AG09319 (cell line): ENCODE measurements around the gene MUSK.
"Not testable (repeated sequence)": the region's sequence is repeated elsewhere in the genome, so short reads cannot be mapped to it uniquely, and the experiment has no call there.

Source experiments
- DNase-seq: peaks from one replicate; pipeline ENCODE4 v3.0.0-alpha.2; 2010; ENCODE audit warnings: low read depth; ENCODE audit errors: extremely low read depth
- TF ChIP-seq, protein P1 (sequence below): IDR thresholded peaks from 2 replicates; pipeline ENCODE4 v1.5.1; 2011; ENCODE audit warnings: low read depth, mild to moderate bottlenecking, inconsistent platforms, low read length, moderate library complexity

The MUSK gene

DNA sequence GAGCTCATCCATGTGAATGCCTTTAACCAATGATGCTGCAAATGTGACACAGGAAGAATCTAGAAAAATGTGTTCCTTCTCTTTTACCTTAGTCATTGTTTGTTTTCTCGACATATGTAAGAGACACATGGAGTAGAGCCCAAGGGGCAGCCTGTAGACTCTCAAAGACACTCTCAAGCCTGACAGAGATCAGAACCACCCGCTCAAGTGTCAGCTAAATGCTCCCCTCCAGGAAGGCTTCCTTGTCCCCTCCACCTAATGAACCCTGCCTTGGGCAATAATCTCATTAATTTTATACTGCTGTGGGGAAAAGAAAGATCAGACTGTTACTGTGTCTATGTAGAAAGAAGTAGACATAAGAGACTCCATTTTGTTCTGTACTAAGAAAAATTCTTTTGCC, 157.4 kb downstream of the MUSK start:
- DNase-seq = no peak
- TF ChIP-seq, protein P1, sequence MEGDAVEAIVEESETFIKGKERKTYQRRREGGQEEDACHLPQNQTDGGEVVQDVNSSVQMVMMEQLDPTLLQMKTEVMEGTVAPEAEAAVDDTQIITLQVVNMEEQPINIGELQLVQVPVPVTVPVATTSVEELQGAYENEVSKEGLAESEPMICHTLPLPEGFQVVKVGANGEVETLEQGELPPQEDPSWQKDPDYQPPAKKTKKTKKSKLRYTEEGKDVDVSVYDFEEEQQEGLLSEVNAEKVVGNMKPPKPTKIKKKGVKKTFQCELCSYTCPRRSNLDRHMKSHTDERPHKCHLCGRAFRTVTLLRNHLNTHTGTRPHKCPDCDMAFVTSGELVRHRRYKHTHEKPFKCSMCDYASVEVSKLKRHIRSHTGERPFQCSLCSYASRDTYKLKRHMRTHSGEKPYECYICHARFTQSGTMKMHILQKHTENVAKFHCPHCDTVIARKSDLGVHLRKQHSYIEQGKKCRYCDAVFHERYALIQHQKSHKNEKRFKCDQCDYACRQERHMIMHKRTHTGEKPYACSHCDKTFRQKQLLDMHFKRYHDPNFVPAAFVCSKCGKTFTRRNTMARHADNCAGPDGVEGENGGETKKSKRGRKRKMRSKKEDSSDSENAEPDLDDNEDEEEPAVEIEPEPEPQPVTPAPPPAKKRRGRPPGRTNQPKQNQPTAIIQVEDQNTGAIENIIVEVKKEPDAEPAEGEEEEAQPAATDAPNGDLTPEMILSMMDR = no peak

DNA sequence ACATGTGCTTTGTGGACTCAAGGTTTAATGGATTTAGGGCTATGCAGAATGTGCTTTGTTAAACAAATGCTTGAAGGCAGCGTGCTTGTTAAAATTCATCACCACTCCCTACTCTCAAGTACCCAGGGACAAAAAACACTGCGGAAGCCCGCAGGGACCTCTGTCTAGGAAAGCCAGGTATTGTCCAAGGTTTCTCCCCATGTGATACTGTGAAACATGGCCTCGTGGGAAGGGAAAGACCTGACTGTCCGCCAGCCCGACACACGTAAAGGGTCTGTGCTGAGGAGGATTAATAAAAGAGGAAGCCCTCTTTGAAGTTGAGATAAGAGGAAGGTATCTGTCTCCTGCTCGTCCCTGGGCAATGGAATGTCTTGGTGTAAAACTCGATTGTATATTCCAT, 157.8 kb downstream of the MUSK start:
- not testable (repeated sequence) for DNase-seq

DNA sequence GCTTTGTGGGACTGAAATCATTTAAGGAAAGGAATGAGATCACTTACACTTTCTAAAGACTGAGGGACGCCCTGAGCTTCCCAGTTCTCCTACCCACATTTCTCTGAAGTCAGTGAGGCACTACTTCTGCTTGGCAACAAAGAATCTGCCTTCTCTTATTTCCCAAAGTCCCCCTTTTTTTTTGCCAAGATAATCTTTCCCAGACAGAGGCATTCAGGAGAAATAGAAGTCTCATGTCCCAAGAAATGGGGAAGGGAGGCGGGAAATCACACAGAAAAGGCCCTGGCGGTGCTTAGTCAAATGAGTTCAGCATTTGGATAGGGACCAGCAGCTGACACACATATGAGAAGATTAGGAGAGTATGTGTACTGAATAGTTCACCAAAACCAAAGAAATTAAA, 159.7 kb downstream of the MUSK start:
- TF ChIP-seq, protein P1 = no peak
- DNase-seq = peak; percentile 72

DNA sequence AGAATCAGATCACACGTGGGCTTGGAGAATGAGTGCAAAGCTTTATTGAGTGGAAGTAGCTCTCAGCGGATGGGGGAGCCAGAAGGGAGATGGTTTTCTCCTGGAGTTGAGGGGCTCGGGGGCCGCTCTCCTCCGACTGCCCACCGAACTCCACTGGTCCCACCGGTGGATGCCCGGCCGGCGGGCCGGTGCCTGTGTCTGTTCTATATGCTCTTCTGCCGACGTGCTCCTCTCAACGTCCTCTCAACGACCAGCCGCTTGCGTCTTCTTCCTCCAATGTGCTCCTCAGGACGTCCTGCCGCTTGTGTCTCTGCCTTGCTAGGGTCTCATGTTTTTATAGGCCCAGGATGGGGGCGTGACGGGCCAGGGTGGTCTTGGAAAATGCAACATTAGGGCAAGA, 161.9 kb downstream of the MUSK start:
- TF ChIP-seq, protein P1 = no peak
- no peak for DNase-seq

DNA sequence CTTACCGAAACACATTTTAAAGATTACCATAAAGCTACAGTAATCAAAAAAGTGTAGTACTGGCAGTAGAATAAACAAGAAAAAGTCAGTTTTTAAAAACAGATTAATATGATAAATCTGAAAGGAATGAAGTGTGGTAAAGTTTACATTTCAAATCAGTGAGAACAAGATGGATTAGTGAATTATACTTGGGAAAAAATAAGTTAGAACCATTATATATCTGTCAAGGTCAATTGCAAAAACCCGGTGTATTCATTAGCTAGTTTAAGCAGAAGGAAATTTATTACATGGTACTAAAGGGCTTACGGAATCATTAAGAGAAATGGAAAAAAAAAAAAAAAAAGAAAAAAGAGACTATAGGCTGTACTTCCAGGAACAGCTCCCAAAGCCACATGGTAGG, 164.3 kb downstream of the MUSK start:
- TF ChIP-seq, protein P1 = no peak
- no peak for DNase-seq

DNA sequence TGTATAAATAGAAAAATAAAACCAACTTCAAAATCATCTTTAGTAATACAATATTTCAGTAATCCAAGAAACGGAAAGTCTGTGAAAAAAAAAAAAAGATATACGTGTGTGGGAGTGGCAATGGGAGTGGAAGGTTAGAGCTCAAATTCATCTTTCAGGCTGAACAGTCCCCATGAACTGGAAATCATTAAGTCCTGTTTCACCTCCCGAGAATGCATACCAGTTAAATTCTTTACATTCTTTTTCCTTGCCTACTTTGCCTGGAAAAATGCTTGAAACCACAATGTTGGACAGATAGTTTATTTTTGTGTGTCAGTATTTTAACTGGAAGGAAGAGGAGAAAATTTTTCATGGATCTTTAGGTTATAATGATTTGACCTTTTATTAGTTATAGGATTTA, 166.8 kb downstream of the MUSK start:
- peak; percentile 67 for DNase-seq
- TF ChIP-seq, protein P1 = no peak

DNA sequence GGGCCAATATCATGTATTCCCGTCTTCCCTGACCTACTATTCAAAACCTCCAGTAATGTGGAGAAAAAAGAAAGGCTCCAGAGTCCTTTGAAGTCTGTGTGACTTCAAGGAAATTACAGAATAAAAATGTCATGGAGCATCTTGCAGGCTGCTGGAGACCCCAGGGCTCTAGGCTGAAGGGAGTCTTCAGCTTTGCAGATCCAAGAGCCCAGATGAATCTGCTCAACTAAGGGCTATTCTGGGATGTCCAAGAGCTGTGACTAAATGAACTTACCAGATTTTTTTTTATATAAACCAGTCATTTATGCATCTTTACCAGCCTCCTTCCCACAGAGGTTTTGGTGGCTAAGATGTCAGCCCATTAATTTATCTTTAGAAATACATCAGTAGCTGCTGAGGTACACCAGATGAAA, 167.3 kb downstream of the MUSK start:
- DNase-seq = no peak
- TF ChIP-seq, protein P1 = no peak

DNA sequence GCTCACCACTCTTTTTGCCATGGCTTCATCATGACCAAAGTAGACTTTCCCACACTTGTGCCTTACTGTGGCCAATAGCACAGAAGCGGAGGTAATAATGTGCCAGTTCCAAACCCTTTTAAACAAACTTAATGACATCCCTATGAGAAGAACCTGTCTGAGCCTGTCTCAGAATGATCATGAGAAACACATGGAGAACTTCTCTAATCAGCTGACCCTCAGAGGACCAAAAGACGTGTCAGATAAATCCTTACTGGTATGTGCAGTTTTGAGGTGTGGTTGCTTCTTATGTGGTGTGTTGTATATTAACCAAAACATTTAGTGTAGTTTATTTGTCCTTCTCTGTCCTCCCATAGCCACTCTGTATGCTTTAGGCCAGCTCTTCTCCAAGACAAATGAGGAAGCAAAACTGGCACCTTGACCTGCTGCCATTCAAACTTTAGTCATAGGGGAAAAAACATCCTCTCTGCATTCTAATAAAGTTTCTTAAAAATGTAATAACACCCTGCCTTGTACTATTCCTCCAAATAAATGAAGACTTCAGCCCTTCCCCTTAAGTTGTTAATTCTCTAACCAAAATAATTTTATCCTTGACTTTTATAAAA, 168.9 kb downstream of the MUSK start:
- DNase-seq = no peak
- TF ChIP-seq, protein P1 = no peak
